HG03378 (cell line): ENCODE measurements around the gene TCF4.

Source experiments
- ATAC-seq: cut with Tn5 transposase; IDR thresholded peaks from one replicate; pipeline ENCODE4 v1.9.1; 2021; ENCODE audit warnings: mild to moderate bottlenecking, moderate library complexity; ENCODE audit not compliant: unreplicated experiment

TCF4 gene

DNA sequence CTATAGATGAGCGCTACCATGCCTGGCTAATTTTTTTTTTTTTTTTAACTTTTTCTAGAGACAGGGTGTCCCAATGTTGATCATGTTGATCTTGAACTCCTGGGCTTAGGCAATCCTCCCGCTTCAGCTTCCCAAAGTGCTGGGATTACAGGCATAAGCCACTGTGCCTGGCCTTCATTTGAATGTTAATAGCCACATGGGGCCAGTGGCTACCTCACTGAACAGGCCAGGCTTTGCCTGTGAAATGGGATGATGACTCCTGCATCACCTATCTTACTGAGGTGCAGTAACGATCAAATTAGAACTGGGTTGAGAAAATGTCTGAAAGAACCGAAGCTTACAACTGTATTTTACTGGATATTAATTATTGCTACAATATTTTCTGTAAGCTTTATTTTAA lies 278.7 kb downstream of the TCF4 start:
- ATAC-seq = no peak

DNA sequence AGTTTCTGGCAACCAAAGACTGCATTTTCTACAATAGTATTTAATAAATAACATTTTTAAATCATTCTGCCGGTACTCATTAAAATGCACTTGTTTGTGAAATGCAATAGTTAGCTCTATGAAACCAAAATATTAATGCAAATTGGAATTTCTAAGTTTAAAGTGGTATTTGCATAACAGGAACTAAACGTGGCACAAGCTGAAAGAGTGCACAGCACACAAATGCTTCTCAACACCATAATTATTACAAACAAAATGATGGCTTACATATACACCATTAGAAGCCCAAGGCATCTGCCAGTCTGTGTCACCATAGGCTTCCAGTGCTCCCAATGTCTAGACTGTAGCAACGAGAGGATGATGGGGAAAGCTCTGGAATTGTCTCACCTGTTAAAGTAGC lies 280.5 kb downstream of the TCF4 start:
- ATAC-seq = peak; percentile 45

DNA sequence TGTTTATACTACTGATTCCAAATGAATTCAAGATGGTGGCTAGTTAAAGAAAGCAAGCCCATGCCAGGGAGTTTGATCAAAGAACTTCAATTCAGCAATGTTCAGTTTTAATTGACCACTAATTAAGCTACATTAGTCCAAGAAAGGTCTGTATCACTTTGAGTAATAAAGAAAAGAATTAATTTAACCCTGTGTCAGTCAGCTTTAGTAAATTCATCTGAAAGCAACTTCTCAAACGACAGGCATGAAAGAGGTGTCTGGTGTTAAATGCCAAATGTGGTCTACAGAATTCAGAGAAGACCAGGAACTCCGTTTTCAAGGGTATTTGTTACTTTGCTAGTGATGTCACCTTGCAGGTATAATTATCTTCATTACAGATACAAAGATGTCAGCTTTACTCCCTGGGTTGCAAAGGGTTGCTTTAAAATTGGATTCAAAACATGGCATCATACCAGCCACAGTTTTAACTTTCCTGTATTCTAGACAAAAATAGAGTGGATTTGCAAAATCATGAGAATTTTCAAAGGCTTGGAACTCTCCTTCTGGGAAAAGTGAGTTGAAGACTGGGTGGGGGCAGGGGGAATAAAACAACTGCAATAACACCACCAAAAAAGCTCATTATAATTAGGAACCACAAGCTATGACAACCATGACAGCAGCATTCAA lies 281.5 kb downstream of the TCF4 start:
- ATAC-seq = no peak

DNA sequence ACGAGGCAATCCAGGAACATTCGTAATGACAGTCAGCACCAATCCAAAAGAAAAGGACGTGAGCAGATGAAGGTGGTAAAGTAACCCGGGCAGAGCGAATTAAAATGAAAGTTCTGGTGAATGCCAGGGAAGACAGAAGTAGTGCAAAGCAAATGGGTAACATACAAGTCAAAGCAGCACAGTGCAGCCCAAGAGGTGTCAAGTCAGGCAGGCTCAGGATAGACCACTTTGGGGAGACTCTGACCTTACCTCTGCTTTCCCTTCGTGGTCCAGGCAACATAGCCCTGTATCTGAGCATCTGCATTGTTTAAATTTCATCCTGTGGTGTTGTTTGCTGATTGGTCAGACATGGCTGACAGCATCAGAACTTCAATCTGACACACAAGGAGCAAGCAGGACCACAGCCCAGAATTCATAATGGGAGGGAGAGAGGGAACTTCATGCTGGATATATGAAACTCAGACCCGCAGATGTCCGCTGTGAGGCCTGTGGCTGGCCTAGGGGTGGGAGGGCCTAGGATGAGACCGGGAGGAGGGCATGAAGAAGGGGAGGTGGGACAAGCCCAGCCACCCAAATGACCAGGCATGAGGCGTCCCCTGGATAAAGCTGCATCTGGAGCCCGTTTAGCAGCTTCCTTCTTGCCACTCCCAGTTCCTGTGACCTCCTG lies 285.7 kb downstream of the TCF4 start:
- no peak for ATAC-seq

DNA sequence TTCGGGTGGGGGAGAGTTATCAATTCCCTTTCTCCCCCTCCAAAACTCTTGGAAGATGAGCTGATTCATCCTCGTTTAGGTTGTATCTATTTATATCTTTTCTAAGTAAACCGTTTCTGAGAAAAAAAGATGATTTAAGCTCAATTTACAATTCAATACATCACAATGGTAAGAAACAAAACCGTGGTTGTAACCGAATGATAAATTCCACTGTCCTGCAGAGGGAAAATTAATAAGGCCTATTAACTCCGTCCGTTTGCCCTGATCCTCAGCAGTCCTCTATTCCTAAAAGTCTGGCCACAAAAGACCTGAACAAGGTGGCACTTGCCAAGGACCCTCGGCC lies 286.2 kb downstream of the TCF4 start:
- ATAC-seq = no peak

DNA sequence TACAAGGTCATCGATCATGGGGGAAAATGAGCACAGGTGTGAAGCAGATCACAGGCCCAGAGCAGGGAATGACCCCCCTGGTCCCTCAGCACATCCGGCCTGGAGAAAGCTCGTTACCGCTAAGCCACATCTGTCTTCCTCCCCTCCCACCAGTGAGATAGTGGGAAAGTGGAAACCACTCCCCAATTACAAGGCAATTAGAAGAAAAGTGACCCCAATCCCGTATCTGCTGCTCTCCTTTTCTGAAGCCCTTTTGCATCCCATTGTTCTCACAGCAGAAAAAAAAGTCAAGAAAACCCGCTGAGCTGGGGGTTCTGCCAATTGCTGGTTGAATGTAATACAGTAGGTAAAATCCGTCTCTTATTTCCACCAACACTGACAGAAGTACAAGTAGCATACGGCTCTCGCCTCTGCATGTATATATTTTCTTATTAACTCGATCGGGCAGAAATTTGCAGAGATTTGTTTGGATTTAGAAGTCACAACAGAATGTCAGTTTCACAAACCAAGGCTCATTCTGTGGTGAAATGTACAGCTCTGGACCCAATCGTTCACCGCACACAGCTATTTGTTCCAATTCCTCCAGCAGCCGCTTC lies 287.0 kb downstream of the TCF4 start:
- no peak for ATAC-seq

DNA sequence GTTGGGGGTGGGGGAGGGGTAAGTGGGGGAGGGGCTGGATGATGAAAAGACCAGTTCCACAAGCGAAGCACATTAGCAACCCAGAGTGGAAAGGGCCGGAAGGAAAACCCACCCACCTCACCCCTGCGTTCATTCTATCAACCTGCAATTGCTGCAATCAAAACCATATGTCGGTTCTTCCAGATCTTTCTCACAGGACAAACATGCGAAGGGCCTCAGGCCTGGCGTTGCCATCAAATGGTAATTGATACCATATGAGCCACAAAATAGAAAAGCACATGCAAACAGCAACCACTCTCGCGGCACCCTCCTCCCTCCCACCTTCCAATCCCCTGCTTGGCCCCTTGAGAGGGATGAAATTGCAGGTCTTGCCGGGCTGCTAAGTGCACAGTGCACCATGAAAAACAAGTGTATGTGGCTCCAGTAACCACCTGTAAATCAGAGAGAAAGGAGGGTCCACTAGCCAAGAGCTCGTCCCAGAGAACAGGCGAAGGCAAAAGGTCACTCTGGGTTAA lies 287.5 kb downstream of the TCF4 start:
- ATAC-seq = no peak

DNA sequence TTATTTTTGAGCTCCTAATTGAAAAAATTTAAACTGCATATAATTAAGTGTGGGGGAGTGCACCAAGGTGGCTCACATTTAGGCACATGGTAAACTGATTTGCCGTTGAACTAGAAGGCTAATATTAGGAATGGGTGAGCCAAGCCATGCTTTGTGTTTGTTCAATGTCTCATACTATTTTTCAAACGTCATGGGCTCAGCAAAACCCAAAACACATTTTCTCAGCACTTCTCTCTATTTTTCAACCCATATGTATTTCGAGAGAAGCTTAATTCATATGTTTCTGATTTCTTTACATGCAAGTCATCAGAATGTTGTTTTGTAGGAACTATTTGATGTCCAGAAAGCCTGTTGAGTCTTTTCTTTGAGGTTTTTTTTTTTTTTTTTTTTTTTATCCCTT lies 291.2 kb downstream of the TCF4 start:
- no peak for ATAC-seq

DNA sequence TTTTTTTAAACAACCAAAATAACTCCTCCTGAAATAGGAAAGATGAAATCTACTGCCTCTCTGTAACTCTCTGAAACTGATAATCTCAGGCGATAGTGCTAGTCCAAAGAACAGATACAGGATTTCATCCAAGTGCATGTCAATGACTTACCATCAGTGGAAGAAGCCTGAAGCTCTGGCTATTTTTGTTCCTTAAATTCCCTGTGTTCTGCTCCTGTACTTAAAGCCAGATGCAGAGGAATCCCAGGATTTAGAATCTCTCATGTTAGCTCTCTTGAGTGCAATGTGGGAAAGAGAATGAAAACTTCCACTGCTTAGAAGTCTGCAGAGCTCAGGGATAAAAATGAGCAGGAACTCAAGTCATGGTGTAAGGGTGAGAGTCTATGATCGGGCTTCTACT lies 291.9 kb downstream of the TCF4 start:
- ATAC-seq = no peak

DNA sequence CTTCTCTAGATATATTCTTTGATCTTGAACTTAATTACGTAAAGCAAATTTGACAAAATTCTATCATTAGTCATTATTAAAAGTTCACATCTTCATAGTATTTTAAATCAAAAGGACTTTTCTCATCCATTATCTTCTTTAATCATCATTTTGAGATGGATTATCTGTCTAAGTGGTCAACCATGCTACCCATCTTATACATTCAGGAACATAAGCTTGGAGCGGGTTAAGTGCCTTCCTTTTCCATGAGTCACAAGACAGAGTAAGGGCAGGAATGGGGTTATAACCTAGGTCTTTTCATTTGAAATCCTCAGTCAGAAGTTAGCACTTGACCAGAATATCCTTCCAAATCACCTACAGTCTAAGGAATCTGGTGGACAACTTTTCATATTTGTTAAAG lies 297.1 kb downstream of the TCF4 start:
- no peak for ATAC-seq

DNA sequence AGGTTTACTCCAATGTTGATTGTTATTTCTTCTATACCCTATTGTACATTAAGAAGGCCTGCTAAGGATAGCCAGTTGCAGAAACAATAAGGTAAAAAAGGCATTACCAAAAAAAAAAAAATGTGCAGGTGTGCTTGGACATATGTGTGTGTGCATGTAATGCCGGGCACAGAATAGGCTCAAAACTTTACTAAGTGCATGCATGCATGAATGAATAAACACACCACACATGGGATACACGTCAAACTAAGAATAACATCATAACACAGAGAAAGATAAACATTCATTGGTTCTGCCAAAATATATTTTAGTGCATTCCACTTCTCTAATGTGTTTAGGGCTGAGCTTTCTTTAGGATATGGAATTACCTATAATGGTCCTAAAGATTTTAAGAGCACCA lies 298.2 kb downstream of the TCF4 start:
- ATAC-seq = peak; percentile 72

DNA sequence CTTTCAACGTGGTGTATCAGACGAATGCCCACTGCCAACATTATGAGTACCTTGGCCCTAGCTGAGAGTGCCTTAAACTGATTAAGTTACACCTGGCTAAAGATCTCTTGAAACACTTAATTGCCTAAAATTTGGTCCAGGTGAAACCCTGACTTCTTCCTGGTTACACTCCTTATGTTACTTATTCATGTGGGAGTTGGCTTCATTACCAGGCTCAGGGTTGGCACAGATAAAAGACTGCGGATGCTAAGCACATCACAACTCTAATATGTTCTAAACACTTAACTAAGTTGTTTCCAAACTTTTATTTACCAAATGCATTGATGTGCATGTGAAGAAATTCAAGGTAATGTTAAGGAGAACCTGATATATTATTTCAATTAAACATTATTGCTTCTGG lies 298.9 kb downstream of the TCF4 start:
- no peak for ATAC-seq

DNA sequence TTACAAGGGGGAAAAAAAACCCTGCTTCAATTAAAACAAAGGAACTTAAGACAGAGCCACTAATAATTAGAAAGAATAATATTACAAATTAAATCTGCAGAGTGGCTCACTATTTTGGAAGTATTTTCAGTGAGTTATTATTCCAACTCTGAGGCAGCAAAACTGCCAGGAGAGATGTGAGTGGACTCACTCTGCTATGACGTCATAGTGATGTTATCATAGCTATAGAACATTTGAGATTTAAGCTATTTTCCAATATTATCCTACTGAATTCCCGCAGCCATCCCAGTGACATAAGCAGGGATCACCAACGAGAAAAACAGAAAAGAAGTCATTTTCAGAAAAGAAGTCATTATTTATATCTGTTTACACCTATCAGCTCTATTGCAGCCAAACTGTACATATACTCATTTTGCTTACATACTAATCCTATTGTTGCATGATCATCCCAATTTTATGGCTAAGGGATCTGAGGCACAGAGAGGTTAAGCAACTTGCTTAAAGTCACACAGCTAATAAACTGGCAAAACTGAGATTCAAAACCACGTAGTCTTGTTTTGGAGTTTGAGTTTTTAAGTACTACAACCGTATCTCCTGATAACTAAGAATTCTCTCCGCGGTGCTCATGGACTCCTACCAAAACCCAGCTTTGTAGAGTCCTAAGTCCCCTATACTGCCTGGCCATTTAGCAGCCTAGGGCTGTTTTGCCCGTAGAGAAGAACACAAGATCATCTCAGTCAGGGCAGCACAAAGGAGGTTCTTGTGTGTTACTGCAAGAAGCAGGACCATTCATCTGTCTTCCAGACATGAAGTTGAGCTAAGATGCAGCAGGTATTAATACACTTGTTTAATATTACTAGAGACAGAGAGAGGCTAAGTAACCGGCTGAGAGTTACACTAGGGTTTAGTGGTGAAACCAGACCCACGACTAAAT lies 299.8 kb downstream of the TCF4 start:
- no peak for ATAC-seq

DNA sequence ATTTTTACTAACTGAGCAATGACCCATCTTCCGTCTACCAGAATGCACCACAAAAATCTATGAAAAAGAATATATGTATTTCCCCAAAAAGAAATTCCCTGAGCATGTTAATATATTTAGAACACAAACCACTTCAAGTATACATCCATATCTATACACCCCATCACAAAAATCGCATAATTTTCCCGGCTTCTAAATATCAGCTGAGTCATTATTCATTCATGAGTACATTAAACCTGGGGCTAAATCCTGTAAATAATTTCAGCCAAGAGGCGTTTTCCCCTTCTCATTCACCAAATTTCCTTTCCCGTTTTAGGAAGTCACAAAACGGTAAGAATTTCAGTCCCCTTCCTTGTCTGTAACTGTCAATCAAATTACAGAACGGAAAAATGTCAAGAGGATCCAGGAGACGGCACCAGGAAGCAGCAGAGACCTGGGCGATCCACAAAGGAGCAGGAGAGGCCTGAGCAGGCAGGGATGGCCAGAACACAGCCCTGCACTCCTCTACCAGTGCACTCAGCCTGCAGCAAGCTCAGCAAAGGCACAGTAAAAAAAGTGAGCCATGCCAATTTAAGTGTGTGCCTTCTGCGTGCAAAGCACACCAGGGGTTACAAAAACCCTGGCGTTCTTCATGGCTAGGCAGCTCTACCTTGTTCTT lies 300.7 kb downstream of the TCF4 start:
- ATAC-seq = no peak

DNA sequence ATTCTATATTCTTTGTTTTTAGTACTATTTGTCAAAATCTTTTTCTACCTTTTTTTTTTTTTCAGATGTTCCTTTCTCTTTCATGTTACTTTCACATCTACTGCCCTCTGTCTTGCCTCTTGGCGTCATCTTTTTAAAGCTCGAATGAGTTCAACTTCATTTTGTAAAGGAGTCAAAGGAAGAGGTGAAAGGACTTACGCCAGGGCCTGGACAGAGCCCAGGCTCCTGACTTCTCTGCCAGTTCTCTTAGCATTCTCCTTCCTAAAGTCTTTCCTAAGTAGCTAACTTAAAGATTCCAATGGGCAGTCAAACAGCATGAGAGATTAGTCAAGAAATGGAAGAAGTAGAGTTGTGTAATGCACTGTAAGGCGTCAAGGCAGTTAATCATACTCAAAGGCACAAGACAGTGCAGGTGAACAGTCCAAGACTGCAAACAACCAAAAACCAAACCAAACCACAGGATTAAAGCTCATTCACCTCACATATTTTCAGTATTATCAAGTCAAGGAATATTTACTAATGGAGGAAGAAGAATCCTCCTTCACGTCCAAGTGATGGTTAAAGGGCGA lies 301.7 kb downstream of the TCF4 start:
- ATAC-seq = no peak

DNA sequence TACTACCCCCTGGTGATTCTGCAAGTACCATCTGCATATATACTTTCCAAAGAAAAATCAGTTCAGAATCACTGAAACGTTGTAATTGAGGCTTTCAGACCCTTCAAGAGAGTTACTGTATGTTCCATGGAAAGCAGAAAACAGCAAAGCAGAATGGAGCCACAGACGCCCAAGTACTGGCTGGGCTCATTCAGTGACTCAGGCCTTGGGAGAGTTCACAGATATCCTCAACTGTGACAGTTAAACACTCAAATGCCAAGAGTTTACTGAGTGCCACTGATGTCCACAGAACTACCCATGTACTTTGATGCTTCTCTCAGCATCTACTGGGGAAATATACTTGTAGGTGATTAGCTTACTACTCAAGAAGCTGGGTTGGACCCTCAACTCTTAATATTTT lies 303.4 kb downstream of the TCF4 start:
- no peak for ATAC-seq

DNA sequence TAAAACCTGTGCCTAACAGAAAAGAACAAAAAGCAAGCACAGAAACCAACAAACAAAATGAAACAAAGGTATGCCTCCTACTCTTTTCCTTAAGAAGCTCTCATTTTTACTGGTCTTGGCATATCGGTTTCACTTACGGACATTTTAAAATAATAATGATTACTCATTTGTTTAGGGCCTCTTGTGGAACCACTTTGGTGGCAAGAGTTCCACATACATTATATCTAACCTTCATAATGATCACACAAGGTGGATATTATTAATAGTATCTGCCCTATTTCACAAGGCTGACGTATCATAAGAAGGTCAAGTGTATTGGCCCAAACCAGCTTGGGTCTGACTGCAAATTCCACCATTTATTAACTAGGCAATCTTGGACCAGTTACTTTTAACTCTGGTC lies 304.7 kb downstream of the TCF4 start:
- ATAC-seq = no peak

DNA sequence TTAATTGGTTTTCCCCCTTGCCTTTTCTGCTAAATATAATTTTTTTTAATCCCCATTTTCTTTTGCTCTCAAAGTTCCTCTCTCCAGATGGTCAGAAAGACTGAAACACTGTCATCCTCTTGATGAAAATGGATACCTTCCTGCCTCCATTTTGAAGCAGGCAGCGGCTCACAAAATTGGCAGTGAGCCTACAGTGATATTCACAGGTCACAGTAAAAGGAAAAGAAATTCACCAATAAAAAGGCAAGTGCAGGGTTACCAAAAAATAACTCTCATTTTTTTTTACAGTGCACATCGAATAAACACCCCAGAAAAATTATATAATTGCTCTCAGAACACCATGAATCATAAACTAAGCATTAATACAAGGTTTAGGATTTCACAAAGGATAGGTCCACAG lies 307.5 kb downstream of the TCF4 start:
- no peak for ATAC-seq

DNA sequence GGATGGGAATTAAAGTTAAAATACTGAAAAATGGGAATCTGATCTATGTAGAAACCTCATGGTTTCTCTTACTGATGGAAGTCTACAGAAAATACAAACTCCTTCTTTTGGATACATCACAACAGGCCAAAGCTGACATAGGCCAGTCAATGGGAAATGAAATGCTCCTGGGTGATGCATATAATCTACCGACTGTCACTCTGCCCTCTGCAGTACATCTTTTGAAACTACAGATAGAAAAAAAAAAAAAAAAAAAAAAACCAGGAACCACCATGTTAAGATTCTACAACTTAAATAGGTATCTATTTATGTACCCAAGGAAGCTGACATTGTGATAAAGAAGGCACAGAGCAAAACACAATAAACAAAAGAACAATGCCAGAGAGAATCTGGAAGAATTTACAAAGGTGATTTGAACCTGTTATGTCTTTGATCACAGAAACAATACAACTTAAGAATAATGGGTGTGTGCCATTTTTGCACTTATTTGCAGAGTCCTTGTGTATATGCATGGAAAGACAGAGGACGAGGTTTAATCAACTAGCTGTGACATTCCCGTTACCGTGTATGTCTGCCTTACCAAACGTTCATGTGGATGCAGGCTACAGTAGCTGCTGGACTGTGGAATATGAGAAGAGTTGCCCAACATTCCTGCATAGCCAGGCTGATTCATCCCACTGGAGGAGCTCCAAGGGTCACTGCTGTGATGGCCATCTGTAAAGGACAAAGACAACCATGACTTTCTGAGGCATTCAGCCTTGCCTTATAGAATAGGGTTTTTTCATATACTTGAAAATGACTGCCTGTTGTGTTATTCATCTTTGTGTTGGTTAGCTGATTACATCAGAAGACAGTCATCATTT lies 312.7 kb downstream of the TCF4 start:
- no peak for ATAC-seq
